GM21423 (cell line): ENCODE results near the gene MYL7.

Source experiments
- ATAC-seq: cut with Tn5 transposase; IDR thresholded peaks from one replicate; pipeline ENCODE4 v1.9.1; 2021; ENCODE audit warnings: mild to moderate bottlenecking, moderate library complexity; ENCODE audit not compliant: unreplicated experiment

Gene MYL7

DNA sequence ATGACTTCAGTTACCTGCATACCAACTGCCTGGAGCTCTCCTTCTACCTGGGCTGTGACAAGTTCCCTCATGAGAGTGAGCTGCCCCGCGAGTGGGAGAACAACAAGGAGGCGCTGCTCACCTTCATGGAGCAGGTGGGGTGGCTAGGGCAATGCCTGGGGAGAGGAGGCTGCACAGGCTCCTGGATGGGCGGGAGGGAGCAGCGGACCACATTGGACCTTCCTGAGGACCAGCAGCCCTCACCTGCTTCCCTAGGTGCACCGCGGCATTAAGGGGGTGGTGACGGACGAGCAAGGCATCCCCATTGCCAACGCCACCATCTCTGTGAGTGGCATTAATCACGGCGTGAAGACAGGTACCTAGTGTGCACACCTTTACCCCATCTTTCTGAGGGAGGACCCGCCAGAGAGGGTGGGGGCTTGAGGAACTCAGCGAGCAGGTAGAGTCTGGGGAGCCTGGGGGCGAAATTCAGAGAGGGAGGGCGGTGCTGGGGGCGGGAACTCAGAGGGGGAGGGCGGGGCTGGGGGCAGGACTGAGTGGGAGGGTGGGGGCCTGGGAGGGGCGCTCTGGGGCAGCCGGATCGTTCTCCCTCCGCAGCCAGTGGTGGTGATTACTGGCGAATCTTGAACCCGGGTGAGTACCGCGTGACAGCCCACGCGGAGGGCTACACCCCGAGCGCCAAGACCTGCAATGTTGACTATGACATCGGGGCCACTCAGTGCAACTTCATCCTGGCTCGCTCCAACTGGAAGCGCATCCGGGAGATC is 28.0 kb downstream of the MYL7 start:
- no peak for ATAC-seq

DNA sequence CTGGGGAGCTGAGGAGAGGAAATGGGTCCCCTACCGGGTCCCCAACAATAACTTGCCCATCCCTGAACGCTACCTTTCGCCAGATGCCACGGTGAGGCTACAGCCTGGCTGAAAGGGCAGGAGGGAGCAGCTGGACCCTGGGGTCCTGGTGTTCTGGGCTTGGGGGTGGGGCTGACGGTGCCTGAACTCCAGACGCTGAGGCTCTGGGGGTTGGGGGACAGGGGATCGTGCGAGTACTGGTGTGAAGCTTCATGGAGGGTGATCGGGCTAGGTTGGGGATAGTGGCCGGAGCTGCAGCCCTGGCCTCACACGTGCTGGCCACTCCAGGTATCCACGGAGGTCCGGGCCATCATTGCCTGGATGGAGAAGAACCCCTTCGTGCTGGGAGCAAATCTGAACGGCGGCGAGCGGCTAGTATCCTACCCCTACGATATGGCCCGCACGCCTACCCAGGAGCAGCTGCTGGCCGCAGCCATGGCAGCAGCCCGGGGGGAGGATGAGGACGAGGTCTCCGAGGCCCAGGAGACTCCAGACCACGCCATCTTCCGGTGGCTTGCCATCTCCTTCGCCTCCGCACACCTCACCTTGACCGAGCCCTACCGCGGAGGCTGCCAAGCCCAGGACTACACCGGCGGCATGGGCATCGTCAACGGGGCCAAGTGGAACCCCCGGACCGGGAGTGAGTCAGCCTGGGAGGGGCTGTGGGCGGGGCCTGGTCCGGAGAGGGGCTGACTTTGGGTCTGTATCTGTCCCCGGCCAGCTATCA is 28.7 kb downstream of the MYL7 start:
- no peak for ATAC-seq

DNA sequence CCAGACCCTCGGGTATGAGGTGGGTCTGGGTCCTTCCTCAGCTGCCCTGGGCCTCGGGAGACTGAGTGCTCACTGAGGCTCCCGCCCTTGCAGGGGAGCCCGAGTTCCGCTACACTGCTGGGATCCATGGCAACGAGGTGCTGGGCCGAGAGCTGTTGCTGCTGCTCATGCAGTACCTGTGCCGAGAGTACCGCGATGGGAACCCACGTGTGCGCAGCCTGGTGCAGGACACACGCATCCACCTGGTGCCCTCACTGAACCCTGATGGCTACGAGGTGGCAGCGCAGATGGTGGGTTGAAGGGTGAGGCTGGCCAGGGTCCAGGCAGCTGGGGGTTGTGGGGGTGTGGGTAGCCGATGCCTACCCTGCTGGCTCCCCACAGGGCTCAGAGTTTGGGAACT is 29.4 kb downstream of the MYL7 start:
- no peak for ATAC-seq

DNA sequence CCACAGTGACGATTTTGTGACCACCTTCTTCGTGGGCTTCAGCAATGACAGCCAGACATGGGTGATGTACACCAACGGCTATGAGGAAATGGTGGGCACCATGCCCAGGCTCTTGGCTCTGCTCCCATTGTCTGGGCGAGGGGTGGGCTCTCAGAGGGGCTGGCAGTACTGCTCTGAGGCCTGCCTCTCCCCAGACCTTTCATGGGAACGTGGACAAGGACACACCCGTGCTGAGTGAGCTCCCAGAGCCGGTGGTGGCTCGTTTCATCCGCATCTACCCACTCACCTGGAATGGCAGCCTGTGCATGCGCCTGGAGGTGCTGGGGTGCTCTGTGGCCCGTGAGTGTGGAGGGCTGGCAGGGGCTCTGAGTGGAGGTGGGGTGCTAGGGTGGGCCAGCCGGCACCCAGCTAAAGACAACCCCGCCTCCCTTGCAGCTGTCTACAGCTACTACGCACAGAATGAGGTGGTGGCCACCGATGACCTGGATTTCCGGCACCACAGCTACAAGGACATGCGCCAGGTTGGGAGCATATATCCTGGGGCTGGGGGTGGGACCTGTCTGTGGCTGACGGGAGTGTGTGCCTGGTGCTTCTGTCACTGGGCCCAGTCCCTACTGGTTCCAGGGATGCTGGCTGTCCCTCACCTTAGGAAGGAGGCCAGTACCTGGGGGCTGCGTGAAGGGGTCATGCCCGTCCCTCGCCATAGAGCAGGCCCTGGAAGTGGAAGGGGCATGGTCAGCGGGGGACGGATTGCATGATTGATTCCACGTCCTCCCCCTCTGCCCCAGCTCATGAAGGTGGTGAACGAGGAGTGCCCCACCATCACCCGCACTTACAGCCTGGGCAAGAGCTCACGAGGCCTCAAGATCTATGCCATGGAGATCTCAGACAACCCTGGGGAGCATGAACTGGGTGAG is 30.2 kb downstream of the MYL7 start:
- ATAC-seq = no peak

DNA sequence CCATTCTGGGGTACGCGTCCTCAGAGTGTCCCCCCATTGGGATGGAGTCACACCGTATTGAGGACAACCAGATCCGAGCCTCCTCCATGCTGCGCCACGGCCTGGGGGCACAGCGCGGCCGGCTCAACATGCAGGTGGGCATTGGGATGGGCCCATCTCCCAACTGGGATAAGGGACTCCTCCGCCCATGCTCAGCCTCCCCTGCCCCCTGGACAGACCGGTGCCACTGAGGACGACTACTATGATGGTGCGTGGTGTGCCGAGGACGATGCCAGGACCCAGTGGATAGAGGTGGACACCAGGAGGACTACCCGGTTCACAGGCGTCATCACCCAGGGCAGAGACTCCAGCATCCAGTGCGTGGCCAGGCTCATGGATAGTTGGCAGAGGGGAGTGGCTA is 31.1 kb downstream of the MYL7 start:
- ATAC-seq = no peak

DNA sequence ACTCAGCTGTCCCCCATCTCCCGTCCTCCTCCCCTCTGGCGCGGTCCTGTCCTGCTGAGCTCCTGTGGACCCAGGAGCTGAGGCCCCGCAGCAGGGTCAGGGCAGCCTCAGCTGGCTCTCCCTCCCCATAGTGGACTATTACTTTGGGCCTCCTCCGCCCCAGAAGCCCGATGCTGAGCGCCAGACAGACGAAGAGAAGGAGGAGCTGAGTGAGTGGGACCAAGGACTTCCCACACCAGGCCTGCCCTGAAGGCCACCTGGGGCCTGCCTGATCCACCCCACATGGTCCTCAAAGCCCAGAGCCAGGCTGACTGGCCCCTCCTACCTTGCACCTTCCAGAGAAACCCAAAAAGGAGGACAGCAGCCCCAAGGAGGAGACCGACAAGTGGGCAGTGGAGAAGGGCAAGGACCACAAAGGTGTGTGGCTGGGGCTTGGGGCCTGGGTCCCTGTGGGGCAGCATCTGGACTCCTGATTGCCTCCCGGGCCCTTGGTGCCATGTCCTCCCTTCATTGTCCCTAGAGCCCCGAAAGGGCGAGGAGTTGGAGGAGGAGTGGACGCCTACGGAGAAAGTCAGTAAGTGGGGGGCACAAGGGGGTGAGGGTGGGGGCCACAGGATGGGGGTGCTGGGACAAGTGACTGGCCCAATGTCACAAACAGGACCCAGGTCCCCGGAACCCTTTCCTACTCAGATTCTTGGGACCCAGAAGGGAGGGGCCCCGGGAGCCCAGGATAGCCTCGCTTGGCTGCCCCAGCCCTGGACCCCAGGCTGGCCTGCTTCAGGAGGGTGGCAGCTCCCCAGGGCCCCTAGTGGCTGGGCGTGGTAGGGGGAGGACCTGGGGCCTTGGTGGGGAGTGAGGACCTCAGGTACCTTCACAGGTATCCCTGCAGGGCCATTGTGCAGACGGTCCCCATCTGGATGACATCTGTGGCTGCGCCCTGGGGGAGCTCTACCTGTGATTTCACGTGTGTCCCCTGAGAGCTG is 32.1 kb downstream of the MYL7 start:
- ATAC-seq = no peak

DNA sequence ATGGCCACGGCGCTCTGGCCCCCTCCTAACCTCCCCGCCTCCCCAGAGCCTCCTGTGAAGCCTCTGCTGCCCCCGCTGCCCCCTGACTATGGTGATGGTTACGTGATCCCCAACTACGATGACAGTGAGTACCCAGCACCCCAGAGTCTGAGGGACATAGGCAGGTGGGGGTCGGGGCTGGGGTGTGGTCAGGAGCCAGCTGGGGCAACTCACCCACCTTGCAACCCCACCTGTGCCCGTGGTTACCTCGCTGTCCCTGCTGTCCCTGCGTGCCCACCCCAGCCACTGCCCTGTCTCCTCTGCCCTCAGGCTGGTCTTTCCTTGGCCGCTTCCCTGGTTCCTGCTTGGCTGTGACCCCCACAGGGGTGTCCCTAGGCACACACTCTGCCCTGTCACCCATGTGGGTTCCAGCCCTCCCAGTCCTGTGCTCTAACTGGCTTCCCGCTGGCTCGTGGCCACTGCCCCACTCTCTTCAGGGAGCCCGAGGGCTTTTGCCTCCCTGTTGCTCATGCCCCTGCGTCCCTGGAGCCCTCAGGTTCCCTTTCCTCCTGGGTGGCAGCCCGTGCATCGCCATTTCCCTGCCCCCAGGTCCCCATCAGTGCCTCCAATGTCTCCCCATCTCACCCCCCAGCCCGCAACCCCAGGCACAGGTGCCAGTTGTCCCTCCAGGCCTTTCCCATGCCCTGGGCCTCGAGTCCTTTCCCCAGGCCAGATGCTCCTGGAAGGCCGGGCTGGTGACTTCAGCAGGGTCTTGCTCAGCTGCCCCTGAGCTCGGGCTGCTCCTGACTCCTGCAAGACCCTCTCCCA is 33.0 kb downstream of the MYL7 start:
- no peak for ATAC-seq

DNA sequence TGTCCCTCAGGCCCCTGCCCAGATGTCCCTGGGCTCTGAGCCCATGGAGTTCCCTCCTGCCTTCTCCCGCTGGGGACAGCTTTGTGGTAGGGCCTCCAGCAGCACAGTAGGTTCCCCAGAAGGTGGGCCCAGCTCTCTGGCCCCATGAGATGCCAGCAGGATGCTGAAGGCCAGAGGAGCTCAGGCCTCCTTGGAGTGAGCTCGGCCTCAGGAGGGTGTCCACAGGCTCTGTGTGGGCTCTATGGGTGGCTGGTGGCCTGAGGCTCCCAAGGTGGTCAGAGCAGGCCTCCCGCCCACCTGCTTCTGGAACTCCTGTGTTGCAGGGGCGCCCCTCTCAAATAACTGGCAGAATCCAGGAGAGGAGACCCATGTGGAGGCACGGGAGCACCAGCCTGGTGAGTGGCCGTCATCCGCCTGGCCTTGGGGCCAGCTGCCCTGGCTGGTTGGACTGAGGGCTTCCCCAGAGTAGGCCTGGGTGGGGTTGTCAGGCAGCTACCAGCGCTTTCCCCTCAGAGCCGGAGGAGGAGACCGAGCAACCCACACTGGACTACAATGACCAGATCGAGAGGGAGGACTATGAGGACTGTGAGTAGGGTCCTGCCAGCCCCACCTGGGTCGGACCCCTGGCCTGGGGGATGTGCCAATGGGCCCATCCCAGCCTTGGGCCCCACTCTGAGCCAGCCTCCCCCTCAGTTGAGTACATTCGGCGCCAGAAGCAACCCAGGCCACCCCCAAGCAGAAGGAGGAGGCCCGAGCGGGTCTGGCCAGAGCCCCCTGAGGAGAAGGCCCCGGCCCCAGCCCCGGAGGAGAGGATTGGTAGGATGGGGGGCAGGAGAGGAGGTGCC is 33.8 kb downstream of the MYL7 start:
- no peak for ATAC-seq

DNA sequence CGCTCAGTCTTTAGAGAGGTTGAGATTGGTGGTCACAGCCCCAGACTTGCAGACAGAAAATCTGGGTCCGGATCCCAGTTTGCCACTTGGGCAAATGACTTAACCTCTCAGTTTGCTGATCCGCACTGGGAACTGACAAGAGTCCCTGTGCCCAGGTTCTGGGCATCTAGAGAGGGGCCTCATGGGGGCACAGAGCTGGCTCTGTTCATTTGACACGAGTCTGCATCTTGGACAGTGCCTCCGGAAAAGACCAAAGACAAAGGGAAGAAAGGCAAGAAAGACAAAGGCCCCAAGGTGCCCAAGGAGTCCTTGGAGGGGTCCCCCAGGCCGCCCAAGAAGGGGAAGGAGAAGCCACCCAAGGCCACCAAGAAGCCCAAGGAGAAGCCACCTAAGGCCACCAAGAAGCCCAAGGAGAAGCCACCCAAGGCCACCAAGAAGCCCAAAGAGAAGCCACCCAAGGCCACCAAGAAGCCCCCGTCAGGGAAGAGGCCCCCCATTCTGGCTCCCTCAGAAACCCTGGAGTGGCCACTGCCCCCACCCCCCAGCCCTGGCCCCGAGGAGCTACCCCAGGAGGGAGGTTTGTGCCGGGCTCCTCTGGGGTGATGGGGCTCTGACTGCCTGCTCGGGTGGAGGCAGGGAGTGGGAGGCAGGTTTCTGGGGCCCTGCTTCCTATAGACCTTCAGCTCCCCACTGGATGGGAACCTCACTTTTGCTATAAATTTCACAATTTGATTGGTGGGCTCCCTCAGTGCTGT is 34.6 kb downstream of the MYL7 start:
- ATAC-seq = no peak

DNA sequence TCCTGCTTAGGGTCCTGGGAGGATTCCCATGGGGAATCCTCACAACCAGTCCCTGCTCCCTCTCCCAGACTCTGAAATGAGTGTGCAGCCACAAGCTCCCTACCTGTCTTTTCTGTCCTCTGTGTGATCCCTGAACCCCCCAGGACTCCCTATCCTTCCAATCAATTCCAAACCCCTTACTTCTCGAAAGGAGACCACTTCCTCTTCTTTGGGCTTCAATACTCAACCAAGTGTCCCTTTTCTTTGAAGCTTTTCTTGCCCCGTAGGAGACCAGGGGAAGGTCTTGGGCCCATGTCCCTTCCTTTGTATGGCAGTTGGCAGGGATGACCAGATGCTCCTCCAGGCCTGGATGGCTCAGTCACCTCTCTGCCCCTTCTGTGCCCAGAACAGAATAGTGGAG is 35.3 kb downstream of the MYL7 start:
- no peak for ATAC-seq

DNA sequence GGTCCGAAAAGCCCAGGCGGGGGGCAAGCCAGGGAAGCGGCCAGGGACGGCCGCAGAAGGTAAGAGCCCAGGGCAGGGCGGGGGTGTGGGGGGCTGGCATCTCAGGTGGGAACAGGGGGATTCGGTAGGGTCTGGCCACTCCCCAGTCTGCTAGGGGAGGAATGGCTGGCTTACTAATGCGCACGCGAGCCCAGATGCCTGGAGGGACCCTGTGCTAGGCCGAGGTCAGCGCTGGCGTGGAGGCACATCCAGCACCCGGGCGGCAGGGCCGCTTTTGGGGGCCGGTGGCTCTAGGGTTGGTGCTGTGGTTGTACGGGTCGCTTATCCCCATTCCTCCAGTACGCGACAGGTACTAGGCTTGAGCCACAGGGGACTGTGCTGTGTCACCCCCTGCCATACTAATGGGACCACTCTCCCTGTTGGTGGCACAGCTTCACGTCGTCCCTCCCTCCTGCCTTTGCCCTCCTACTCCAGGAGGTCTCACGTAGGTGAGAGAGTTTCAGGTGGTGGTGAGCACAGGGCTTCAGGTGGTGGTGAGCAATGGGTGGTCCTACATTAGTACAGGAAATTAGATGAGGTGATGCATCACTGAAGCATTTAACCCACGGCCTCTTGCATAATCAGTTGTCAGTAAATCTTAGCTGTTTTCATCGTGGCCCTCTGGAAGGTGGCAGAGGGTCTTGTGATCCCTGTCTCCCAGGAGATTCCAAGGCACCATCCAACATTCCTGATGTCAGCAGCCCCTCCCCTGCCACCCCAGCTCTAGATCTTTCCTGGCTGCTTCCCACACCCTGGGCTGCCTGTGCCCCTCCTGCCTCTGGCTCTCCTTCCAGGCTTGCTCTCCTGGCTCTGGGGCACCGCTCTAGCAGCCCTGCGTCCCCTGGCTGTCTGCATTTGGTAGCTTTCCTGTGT is 36.0 kb downstream of the MYL7 start:
- no peak for ATAC-seq

DNA sequence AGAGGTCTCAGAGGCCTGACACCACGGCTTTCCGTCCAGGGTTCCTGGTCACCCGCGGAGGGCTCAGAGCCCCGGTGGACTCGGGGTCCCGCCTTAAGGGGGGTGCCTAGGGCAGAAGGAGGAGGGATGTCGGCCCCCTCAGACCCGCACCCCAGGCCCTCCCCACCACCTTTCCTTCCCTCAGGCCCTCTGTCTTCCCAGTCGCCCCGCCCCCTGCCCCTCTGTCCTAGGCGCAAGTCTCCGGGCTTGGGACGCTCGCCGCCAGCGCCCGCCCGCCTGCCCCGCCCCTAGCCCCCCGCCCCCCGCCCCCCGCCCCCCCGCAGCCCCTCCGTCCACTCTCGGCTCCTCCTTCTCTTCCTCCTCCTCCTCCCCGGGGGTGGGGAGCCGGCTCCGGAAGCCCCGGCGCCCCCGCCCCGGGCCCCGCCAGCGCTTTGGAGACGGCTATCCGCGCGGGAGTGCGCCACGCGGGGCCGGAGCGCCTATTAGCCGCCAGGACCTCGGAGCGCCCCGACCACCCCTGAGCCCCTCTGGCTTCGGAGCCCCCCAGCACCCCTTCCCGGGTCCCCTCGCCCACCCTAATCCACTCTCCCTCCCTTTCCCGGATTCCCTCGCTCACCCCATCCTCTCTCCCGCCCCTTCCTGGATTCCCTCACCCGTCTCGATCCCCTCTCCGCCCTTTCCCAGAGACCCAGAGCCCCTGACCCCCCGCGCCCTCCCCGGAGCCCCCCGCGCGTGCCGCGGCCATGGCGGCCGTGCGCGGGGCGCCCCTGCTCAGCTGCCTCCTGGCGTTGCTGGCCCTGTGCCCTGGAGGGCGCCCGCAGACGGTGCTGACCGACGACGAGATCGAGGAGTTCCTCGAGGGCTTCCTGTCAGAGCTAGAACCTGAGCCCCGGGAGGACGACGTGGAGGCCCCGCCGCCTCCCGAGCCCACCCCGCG is 36.9 kb downstream of the MYL7 start, which contains the start of gene AEBP1:
AEBP1 (plus strand) TSS at position 423 of the 937 bp plus-strand sequence; CDS start at position 744, 321 bp downstream.
- no peak for ATAC-seq

DNA sequence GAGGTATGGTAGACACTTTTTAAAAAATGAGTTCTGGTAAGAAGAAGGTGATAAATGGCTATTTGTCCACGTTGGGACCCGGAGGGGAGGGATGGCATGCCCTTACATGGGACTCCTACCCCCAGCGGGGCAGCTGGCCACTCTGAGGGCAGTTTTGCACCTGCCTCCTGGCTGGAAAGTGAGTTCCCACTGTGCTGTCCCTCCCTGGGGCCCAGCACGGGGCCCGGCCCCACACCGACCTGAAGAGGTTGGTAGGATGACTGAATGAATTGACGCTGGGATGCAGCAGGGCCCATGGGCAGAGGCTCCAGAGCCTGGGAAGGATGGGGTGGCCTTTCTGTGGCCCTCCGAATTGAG is 37.6 kb downstream of the MYL7 start:
- ATAC-seq = no peak

DNA sequence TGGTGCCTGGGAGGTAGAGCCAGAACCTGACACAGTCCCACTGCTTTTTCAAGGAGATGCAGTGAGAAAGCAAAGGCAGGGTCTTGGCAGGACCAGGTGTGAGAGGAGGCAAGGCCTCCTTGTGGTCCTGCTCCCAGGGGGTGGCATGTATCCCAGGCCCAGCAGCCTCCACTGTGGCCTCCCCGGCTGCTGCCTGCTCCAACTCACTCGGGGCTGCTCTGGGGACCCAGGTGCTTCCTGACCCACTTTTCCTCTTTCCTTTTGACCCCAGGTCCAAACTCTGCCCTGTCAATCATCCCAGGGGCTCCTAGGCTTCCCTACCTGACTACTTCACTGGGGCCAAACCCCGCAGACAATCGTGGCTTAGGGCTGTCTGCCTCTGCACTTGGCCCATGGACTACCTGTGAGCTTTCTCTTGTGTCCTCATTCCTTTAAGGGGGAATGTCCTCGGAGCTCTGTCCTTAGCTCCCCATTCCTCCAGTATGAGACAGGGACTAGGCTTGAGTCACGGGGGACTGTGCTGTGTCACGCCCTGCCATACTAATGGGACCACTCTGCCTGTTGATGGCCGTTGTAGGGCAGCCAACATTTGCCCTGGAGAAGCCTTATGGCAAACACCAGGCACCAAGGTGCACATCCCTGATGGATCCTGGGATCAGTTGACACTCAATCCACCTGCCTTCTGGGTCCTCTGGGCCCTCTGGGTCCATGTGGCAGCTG is 38.1 kb downstream of the MYL7 start:
- ATAC-seq = no peak
